ENCODE measurements around the gene PTPRO.

Gene PTPRO

GRCh38 chr12:15322164-15323061 lies at the start of gene PTPRO:
TSS of gene PTPRO (plus strand) at chr12:15322508.
- no peak for DNase-seq (ENCODE audit: low spot score)

- DNase-seq (ENCODE audit: low spot score) = no peak
Observed at GRCh38 chr12:15273896-15274295, 48.4 kb upstream of the PTPRO start.

GRCh38 chr12:15274561-15274967 lies 47.7 kb upstream of the PTPRO start:
- no peak for DNase-seq (ENCODE audit: low spot score)

GRCh38 chr12:15276088-15276698 lies 46.1 kb upstream of the PTPRO start:
- peak; percentile 15 for DNase-seq (ENCODE audit: low spot score)

GRCh38 chr12:15278816-15279658 lies 43.3 kb upstream of the PTPRO start:
- DNase-seq (ENCODE audit: low spot score) = no peak

GRCh38 chr12:15280930-15281329 lies 41.4 kb upstream of the PTPRO start:
- no peak for DNase-seq (ENCODE audit: low spot score)

GRCh38 chr12:15289192-15289591 lies 33.1 kb upstream of the PTPRO start:
- DNase-seq (ENCODE audit: low spot score) = no peak

GRCh38 chr12:15293731-15294130 lies 28.6 kb upstream of the PTPRO start:
- DNase-seq (ENCODE audit: low spot score) = no peak

GRCh38 chr12:15299947-15300346 lies 22.4 kb upstream of the PTPRO start:
- DNase-seq (ENCODE audit: low spot score) = no peak

- DNase-seq (ENCODE audit: low spot score) = no peak
Observed at GRCh38 chr12:15304296-15304695, 18.0 kb upstream of the PTPRO start.

GRCh38 chr12:15306605-15307004 lies 15.7 kb upstream of the PTPRO start:
- no peak for DNase-seq (ENCODE audit: low spot score)

GRCh38 chr12:15307079-15307478 lies 15.2 kb upstream of the PTPRO start:
- DNase-seq (ENCODE audit: low spot score) = no peak

GRCh38 chr12:15318841-15319240 lies 3.5 kb upstream of the PTPRO start:
- no peak for DNase-seq (ENCODE audit: low spot score)

GRCh38 chr12:15320881-15321280 lies 1.4 kb upstream of the PTPRO start:
- DNase-seq (ENCODE audit: low spot score) = no peak

GRCh38 chr12:15323480-15323879 lies 1.2 kb downstream of the PTPRO start:
- no peak for DNase-seq (ENCODE audit: low spot score)

- DNase-seq (ENCODE audit: low spot score) = no peak
Observed at GRCh38 chr12:15329891-15330290, 7.6 kb downstream of the PTPRO start.

GRCh38 chr12:15334225-15334624 lies 11.9 kb downstream of the PTPRO start:
- DNase-seq (ENCODE audit: low spot score) = no peak

GRCh38 chr12:15335959-15336358 lies 13.7 kb downstream of the PTPRO start:
- DNase-seq (ENCODE audit: low spot score) = no peak

- no peak for DNase-seq (ENCODE audit: low spot score)
Observed at GRCh38 chr12:15336768-15337553, 14.7 kb downstream of the PTPRO start.

- no peak for DNase-seq (ENCODE audit: low spot score)
Observed at GRCh38 chr12:15341371-15341770, 19.1 kb downstream of the PTPRO start.

- DNase-seq (ENCODE audit: low spot score) = no peak
Observed at GRCh38 chr12:15344561-15344960, 22.3 kb downstream of the PTPRO start.

GRCh38 chr12:15346488-15346887 lies 24.2 kb downstream of the PTPRO start:
- no peak for DNase-seq (ENCODE audit: low spot score)
